Stimulated activated effector memory CD8-positive, alpha-beta T cell treated with anti-CD3 and anti-CD28 coated beads, Interleukin-12 subunit alpha, Interleukin-12 subunit beta, amount 100 ng/mL, for 72 hours (primary cell): ENCODE data around the gene FIBCD1.
"Not testable (repeated sequence)": the region's sequence is repeated elsewhere in the genome, so short reads cannot be mapped to it uniquely, and the experiment has no call there.

Experiments used
- ATAC-seq: fragments of 150-1000 bp; cut with Tn5 transposase; 2 replicates; pipeline ENCODE4 v1.10.0; 2021
- DNase-seq, 2 donors: peaks; one replicate each; pipeline ENCODE4 v3.0.0; 2021 to 2022; ENCODE audit warnings: low spot score in 2 of 2
- H3K27ac Mint-ChIP-seq: one replicate; pipeline ENCODE4 v1.8.0; 2022; ENCODE audit warnings: mild to moderate bottlenecking, mixed read lengths
- H3K36me3 Mint-ChIP-seq: one replicate; pipeline ENCODE4 v1.8.0; 2022; ENCODE audit warnings: mild to moderate bottlenecking, mixed read lengths
- H3K4me1 Mint-ChIP-seq: one replicate; pipeline ENCODE4 v1.8.0; 2022; ENCODE audit warnings: mixed read lengths
- H3K4me3 Mint-ChIP-seq: one replicate; pipeline ENCODE4 v1.8.0; 2022; ENCODE audit warnings: mild to moderate bottlenecking, mixed read lengths
- H3K9me3 Mint-ChIP-seq: one replicate; pipeline ENCODE4 v1.8.0; 2022; ENCODE audit warnings: mixed read lengths

The FIBCD1 gene

DNA sequence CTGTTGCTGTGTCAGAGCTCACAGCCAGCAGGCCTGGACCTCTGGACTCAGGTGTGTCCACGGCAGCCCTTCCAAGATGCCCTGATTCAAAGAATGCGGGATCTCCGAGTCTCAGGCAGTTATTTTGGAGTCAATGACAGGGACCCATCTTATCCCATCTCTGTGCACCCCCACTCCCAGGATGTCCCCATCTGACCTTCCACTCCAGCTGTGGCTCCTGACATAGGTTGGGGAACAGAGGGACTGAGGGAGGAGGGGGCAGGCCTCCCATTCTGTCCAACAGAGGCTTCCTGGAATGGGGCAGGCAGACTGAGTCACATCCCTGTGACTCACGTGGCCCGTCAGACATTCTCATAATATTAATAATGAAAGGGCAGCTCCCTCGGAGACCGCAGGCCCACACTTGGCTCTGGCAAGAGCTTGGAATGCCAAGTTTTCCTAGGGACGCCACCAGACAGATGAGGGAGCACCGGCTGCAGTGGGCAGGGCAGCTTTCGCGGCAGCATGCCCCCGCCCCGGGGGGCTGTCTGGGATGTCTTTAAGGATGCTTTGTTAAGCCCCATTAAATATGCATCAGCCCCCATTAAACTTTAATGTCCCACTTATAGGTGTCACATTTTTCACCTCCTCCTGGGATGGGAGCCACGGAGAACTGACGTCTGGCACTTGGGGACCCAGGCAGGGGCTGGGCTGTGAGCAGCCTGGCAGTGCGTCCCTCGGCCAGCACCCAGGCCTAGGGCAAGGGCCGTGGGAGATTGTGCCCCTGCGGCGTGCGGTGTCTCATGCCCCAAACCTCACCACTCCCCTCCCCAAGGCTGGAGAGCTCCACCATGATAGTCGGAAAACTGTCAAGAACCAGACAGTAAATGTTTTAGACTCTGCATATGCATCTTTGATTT lies 23.6 kb upstream of the FIBCD1 start:
- no peak for ATAC-seq
- peaks cover 7% of the 10 kb centered on the region for H3K4me1 Mint-ChIP-seq
- H3K36me3 Mint-ChIP-seq: peaks cover 19% of the 10 kb centered on the region
- H3K27ac Mint-ChIP-seq: no peak overlapping the region
- peaks cover 4% of the 10 kb centered on the region for H3K9me3 Mint-ChIP-seq
- no peak overlapping the region for H3K4me3 Mint-ChIP-seq
- no peak for DNase-seq

DNA sequence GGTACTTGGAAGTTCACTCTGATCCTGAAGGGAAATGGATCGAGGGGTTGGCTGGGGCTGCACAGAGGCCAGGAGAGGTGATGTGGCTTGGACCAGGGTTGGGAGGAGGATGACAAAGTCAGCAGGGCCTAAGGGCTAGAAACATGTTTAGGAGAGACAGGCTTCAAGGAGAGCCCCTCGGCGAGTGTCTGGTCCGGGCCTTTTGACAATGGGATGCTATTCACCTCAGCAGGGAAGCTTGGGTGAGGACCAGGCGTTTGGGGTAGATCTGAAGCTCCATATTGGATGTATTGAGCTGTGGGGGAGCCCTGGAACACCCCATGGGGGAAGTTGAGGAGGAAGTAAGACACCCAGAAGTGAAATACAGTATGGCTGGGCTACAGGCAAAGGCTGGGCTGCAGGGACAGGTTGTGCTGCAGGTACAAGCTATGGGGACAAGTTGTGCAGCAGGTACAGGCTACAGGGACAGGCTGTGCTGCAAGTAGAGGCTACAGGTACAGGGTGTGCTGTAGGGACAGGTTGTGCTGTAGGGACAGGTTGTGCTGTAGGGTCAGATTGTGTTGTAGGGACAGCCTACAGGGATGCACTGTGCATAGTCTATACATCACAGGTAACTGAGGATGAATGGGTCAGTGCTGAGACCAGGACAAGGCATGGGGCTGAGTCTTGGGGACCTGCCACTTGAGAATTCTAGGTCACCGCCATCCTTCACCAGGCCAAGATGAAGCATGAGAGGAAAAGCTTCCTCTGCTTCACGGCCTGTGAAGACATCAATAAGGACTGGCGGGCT lies 22.7 kb upstream of the FIBCD1 start:
- H3K9me3 Mint-ChIP-seq: peaks cover 4% of the 10 kb centered on the region
- no peak overlapping the region for H3K27ac Mint-ChIP-seq
- ATAC-seq (no peak), DNase-seq (no peak)
- H3K4me1 Mint-ChIP-seq: peaks cover 7% of the 10 kb centered on the region
- peaks cover 19% of the 10 kb centered on the region for H3K36me3 Mint-ChIP-seq
- H3K4me3 Mint-ChIP-seq: no peak overlapping the region

DNA sequence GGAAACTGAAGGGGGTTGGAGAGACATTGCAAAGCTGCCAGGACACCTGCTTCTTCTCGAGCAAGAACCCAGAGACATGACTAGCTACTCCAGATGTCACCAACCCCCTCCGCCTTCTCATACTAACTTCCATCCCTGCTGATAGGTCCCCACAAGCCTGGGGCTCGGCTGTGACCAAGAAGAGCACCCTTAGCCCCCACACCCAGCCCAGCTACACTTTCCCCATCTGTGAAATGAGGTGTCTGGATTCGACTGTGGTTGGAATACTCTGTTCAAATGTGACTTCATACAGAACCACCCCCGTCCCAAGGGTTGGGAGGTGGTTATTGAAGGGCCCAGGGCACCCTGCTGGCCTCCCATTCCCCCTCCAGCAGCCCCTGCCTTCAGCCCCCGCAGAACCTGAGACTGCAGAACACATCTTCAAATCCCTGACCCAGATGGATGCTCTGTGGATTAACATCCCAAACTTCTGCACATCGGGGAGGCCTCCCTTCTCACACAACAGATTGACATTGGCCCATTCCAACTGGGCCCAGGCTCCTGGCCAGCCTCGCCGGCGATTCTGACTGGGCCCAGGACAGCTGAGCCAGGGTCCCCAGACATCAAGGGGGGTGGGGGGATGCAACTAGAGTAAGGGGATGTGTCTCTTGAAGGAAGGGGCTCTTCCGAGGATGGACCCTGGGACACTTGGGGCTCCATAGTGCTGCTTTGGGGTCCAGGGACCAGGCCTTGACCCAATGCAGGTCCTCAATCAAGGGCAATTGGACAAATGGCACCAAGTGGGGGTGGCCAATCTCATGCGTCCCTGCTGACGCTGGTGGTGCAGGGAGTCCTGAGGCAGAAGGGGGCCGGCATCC lies 21.7 kb upstream of the FIBCD1 start:
- H3K9me3 Mint-ChIP-seq: peaks cover 4% of the 10 kb centered on the region
- DNase-seq (no peak), ATAC-seq (no peak)
- no peak overlapping the region for H3K27ac Mint-ChIP-seq
- no peak overlapping the region for H3K4me3 Mint-ChIP-seq
- peaks cover 7% of the 10 kb centered on the region for H3K4me1 Mint-ChIP-seq
- peaks cover 19% of the 10 kb centered on the region for H3K36me3 Mint-ChIP-seq

DNA sequence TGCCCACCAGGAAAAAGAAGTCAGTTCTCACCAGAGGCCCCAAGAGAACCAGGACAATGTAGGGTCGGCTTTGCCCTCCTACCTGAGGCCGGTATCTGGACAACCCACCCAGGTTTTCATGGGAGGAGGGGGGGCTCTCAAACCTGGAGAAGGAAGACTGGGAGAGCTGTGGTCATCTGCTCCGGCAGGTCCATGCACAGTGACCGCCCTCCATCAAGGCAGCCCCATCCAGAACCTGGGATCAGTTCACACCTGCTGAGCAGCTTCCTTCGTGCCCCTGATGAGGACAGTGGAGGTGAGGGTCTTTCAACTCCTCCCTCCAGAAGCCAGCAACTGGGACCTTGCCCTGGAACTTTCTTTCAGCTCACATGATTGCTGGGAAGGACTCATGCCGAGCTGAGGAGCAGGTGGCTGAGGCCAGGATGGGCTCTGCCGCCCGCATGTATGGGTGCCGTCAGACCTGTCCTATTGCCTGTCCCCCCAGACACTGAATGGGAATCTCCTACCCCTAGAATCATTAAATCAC lies 20.8 kb upstream of the FIBCD1 start:
- ATAC-seq: no peak

DNA sequence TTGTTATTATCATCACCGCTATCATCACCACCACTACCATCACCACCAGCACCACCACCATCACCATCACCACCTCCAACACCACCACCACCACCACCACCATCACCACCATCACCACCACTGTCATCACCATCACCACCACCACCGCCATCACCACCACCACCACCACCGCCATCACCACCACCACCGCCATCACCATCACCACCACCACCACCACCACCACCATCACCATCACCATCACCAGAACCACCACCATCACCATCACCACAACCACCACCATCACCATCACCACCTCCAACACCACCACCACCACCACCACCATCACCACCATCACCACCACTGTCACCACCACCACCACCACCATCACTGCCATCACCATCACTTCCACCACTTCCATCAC lies 19.5 kb upstream of the FIBCD1 start:
- H3K4me3 Mint-ChIP-seq: peak overlapping the region; percentile 15
- DNase-seq, ATAC-seq, H3K9me3 Mint-ChIP-seq, H3K4me1 Mint-ChIP-seq: not testable (repeated sequence)
- peaks cover 19% of the 10 kb centered on the region for H3K36me3 Mint-ChIP-seq
- H3K27ac Mint-ChIP-seq: peak overlapping the region; percentile 87

More for the DNA sequence above, 20.8 kb upstream of the FIBCD1 start:
- DNase-seq: no peak
- Mint-ChIP-seq H3K27ac (no peak overlapping the region), H3K4me3 (no peak overlapping the region), H3K9me3 (peaks cover 4% of the 10 kb centered on the region), H3K4me1 (peaks cover 7% of the 10 kb centered on the region), H3K36me3 (peaks cover 19% of the 10 kb centered on the region)

DNA sequence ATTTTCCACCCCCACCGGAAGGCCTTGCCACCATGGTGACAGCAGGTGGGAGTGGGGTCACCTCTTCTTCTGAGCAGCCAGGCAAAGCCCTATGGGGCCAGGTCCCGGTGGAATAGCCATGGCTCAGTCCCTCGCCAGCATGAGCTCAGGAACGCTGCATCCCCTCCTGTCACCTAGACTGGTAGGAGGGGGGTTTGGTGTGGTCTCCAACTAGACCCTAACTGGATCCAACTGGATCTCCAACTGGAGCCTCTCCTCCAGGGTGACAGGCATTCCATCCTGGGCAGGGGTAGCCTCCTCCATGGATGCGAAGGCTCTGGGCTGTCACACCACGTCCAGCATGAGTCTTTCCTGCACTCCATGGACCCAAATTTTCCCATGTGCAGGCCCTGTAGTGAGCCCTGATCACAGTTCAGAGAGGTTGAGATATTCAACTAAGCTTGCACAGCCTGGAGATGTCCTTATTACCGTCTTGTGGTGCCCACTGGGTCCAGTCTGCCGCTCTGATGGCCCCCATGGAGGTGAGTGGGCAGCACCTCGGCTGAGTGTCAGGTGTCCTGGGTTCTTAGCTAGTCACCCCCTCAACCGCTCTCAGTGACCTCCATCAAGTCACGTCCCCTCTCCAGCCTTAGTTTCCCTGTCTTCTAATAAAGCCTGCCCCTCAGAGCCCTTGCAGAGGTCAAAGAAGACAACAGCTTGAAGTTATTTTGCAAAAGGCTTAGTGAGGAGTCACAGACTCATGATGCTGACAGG lies 18.6 kb upstream of the FIBCD1 start:
- peaks cover 19% of the 10 kb centered on the region for H3K36me3 Mint-ChIP-seq

DNA sequence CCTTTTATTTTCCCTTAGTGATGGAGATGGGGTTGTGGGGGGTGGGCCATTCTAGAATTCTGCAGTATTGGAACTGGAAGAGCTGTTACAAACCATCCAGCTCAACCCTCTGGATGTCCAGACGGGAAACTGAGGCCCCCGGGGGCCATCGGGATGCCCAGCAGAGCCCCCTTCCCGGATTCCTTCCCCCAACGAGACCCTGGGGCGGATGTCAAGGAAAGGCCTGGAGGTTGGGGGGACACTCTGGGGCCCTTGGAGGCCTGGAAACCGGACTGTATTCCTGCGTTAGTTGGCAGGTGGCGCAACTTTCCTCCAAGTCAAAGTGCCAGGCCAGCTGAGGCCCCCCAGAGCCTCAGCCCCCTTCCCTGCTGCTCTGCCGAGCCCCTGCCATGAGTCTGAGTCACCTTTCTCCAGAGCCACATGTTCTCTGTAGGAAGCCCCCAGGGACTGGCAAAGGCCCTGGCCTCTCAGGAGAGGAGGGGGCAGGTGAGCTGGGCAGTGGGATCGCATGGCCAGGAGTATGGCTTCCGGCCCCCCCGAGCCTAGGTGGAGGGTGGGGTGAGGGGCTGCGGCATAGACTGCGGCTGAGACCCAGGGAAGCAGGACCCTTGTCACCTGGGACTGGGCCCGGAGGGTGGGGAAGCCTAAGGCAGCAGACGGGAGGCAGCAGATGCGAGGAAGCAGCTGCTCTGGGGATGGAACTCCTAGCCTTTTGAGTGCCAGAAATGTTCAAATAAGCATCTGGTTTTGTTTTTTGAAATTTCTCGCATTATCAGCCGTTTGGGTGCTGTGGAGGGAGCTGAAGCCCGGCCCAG lies 17.8 kb upstream of the FIBCD1 start:
- Mint-ChIP-seq H3K27ac (no peak overlapping the region), H3K4me3 (no peak overlapping the region), H3K9me3 (peaks cover 4% of the 10 kb centered on the region), H3K36me3 (peaks cover 19% of the 10 kb centered on the region), H3K4me1 (peaks cover 7% of the 10 kb centered on the region)
- DNase-seq (no peak), ATAC-seq (no peak)

More for the DNA sequence above, 18.6 kb upstream of the FIBCD1 start:
- peaks cover 4% of the 10 kb centered on the region for H3K9me3 Mint-ChIP-seq
- DNase-seq: no peak
- H3K27ac Mint-ChIP-seq: peak overlapping the region; percentile 87
- no peak for ATAC-seq
- peaks cover 7% of the 10 kb centered on the region for H3K4me1 Mint-ChIP-seq
- H3K4me3 Mint-ChIP-seq: no peak overlapping the region

DNA sequence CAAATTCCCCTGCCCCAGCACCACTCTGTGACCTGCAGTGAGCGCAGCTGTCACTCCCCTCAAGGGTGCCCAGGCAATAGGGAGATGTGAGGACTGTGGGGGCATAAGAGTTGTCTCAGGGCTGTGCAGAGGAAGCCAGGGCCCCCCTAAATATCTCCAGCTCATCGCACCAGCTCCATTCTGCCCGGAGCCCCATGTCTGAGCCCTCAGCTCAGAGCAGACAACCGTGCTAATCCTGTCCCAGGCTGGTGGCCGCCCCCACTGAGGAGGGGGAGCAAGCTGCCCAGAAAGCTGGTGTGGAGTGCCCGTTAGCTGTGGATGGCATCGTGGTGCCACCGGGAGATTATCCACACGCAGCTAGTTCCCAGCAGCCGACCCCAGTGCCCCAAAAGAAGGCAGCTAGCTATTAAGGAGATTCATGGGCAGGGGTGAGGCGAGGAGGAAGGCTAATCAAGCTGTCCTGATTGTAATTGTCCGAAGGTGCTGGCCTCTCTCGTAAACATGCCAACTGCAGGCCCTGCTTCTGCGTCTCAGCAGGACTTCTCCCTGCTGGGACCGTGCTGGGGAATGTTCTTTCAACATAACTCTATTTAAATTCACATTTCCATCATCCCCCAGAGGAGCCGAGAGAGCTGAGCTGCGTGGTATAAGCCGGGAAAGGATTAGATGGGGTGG lies 17.0 kb upstream of the FIBCD1 start:
- H3K27ac Mint-ChIP-seq: no peak overlapping the region
- ATAC-seq: no peak
- H3K4me1 Mint-ChIP-seq: peaks cover 7% of the 10 kb centered on the region
- DNase-seq: no peak
- H3K9me3 Mint-ChIP-seq: peaks cover 4% of the 10 kb centered on the region
- H3K4me3 Mint-ChIP-seq: no peak overlapping the region
- H3K36me3 Mint-ChIP-seq: peaks cover 19% of the 10 kb centered on the region

DNA sequence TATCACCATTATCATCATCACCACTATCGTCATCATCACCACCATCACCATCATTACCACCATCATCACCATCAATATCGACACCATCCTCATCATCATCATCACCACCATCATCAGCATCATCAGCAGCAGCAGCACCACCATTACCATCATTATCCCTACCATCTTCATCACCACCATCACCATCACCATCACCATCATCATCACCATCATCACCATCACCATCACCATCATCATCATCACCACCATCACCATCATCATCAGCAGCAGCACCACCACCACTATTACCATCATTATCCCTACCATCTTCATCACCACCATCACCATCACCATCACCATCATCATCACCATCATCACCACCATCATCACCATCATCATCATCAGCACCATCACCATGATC lies 15.9 kb upstream of the FIBCD1 start:
- not testable (repeated sequence) for H3K9me3 Mint-ChIP-seq, H3K4me1 Mint-ChIP-seq, H3K4me3 Mint-ChIP-seq, ATAC-seq, H3K27ac Mint-ChIP-seq, DNase-seq
- peaks cover 19% of the 10 kb centered on the region for H3K36me3 Mint-ChIP-seq

DNA sequence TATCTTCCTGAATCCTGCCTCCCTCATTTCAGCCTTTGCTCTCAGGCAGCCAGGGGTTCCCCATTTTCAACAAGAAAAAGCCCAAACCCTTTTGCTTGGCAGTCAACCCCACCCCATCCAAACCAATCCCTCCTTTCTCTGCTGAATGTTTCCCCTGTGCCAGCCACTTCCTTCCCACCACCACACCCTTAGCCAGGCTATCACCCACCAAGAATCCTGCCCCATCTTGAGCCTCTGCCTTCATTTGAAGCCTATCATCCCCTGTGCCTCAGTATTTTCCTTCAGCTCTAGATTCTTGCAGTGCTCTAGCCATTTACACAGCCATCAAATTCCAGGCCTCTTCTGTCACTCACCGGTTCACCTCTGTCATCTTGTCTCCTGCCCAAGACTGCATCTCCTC lies 15.3 kb upstream of the FIBCD1 start:
- Mint-ChIP-seq H3K4me1 (peaks cover 7% of the 10 kb centered on the region), H3K36me3 (peaks cover 16% of the 10 kb centered on the region), H3K27ac (no peak overlapping the region), H3K4me3 (no peak overlapping the region), H3K9me3 (peaks cover 8% of the 10 kb centered on the region)
- ATAC-seq (no peak), DNase-seq (no peak)

DNA sequence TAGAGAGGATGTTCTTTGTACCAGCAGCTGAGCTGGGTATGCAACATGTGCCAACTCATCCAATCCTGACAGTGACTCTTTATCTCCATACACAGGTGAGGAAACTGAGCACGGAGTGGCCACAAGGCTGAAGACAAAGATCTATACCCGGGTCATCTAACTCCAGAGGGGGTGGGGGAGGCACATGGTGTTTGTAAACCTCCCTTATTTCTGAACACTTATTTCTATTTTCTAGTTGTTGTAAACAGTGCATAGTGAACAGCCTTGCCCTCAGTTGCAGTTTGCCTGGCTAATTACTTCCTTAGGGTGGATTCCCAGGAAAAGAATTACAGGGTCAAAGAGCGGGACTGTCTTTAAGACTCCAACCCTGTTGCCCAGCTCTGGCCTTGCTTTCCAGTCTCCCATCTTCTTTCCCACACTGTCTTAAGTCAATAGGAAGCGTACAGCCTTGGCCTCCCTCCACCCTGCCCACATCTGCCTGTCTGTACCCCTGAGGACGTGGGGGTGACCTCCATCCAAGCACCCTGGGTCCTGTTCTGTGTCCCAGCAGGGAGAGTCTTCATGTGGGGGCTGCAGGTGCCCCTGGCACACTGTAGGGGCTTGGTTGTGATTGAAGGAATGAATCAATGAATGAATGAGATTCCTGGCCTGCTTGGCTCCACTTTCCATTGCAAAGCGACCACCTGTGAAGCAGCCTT lies 13.2 kb upstream of the FIBCD1 start:
- no peak overlapping the region for H3K27ac Mint-ChIP-seq
- peaks cover 4% of the 10 kb centered on the region for H3K9me3 Mint-ChIP-seq
- no peak overlapping the region for H3K4me3 Mint-ChIP-seq
- H3K36me3 Mint-ChIP-seq: no peaks in the 10 kb centered on the region
- H3K4me1 Mint-ChIP-seq: peaks cover 5% of the 10 kb centered on the region
- no peak for ATAC-seq
- no peak for DNase-seq

DNA sequence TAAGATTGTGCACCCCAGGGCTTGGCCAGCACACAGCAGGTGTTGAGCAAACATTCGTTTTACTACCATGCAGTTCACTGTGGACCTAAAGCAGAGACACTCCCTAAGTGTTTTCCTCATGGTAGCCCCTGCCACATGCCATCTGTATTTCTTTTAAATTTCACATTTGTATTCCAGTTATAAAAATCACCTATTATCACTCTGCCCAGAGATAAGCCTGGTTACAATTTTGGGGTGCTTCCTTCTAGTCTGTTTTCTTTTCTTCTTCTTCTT lies 10.9 kb upstream of the FIBCD1 start:
- H3K27ac Mint-ChIP-seq: no peak overlapping the region

More for the DNA sequence above, 10.9 kb upstream of the FIBCD1 start:
- Mint-ChIP-seq H3K36me3 (no peaks in the 10 kb centered on the region), H3K4me1 (peaks cover 5% of the 10 kb centered on the region), H3K9me3 (peaks cover 4% of the 10 kb centered on the region), H3K4me3 (no peak overlapping the region)
- DNase-seq (no peak), ATAC-seq (no peak)
